ENCODE measurements around the gene DGKI.

The DGKI gene

GRCh38 chr7:137590071-137590755 is 256.6 kb downstream of the DGKI start:
- DNase-seq: no peak

DNA sequence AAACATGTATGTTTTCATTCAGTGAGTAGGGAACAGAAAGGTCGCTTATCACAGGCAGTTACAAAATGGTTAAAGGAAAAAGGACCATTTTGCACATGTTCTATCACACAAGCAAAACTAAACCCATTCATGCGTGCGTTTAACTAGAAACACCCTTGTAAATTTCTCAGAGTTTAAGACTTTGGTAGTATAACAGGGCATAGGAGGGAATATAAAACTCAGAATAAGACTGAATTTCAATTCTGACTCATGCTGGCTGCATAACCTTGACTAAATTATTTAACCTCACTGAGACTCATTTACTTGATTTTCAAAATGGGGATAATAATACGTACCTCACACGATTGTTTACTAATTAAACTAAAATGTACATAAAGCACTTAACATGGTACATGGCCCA is 259.4 kb downstream of the DGKI start:
- no peak for DNase-seq

GRCh38 chr7:137585591-137585990 is 261.2 kb downstream of the DGKI start:
- DNase-seq: no peak

DNA sequence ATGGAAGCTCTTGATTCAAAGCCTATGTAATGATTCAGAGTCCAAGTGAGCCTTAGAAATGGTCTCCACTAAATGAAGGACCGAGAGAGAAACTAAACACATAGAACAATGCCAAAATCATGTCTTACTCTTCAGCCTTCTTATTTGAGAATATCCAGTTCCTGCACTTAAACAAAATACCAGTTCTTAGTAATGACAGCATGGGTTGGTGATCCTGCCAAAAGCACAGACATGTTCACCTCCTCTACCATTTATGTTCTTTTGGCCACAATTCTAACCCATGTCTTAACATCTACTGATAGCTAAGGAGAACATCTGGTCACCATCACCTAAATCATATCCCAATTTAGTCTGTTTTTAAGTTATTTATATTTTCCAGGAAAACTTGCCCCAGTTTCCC is 263.6 kb downstream of the DGKI start:
- DNase-seq: no peak

GRCh38 chr7:137579913-137580640 is 266.7 kb downstream of the DGKI start:
- no peak for DNase-seq

DNA sequence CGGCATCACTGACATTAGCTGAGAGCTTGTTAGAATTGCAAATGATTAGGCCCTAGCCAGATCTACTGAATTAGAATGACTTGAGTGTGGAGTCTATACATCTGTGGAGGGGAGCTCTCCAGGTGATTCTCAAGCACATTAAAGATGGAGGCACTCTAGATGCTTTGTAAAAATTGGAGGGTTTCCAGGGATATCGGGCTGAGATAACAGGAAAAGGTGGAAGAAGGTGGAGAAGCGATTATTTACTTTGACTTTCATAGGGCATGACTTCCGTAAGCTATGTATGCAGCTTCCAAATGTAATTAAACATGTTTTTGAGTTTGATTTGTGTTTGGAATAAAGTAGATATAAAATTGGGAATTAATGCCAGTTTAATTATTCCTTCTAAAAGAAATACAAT is 268.2 kb downstream of the DGKI start:
- DNase-seq: no peak

GRCh38 chr7:137577184-137577583 is 269.6 kb downstream of the DGKI start:
- DNase-seq: no peak

DNA sequence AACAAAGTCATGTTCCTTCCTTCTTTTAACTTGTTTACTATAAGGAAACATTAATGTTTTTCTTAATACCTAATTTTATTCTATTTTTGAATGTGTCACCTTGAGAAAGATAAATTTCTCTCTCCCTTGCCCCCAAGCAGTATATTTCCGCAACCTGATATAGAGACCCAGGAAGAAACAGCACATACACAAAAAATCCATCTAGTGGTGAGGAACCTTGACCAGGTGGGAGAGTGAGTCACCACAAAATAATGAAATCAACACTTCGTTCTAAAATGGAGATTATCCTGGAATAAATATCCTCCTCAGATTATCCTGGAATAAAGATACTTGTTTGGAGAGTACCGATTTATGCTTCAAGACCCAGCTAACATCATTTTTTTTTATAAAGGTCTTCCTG is 270.3 kb downstream of the DGKI start:
- DNase-seq: no peak

DNA sequence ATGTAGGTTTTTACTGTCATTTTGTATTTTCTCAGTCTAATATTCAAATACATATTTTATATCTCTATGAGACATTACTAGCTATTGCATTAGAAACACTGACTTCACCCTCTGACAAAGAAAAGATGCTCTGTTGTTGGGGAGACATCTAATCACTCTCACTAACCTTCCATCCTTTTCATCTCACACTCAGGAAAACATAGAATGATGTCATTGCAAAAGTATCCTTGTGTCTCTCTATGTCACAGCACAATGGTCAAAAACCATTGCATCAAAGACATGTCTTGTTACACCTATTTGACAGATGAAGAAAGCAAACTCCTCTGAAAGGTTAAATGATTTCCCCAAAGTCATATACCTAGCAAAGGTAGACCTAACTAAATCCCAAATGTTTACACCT is 272.0 kb downstream of the DGKI start:
- no peak for DNase-seq

- no peak for DNase-seq
Measured at GRCh38 chr7:137572056-137572784, 274.6 kb downstream of the DGKI start.

GRCh38 chr7:137564677-137565076 is 282.1 kb downstream of the DGKI start:
- DNase-seq: no peak

DNA sequence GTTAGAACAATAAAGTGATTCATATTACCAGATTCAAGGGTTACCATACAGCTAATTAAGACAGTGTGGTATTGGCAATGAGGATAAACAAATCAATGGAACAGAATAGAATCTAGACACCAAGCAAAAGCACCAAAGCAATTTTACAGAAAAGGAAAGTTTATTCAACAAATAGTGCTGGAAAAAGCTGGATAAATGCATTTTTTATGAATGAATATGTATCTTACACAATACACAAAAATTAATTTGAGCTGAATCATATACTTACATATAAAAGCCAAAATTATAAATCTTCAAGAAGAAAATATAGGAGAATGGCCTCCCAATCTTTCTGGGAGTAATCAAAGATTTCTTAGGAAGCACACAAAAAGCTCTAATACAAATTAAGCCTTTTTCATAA is 282.8 kb downstream of the DGKI start:
- DNase-seq: no peak

DNA sequence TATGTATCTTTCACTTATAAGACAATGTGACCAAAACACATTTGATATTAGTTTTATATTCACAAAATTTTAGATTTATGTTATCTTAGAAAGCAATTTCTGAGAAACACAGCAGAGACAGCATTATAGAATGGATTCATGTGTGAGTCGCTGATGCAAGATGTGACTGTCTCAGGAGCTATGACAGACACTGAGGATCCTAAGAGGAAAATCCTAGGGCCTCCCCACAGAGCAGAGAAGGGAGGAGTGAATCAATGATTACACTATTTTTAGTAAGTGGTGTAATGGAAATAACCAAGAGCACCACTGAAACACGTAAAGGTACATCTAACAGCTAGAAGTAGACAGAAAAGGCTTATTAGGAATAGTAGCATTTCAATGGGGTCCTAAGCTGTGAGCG is 299.3 kb downstream of the DGKI start:
- no peak for DNase-seq

- no peak for DNase-seq
Measured at GRCh38 chr7:137546671-137547070, 300.1 kb downstream of the DGKI start.

DNA sequence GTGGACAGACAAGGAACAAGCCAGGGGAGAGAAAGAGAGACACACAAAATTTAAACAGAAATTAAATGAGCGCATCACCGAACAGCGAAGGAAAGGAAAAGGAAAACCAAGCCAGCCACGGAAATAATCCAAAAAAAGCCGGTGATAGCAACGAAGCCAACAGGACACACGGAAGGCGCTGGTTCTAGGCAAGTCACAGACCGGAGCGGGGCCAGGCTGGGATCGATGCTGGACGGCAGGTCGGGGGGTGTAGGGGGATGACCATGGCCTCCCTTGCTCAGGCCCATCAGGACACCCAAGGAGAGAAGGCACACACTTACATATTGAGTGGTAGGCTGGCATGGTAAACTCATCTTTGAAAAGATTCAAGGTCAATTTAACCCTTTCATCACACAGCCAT is 300.8 kb downstream of the DGKI start:
- DNase-seq: no peak

GRCh38 chr7:137545059-137545716 is 301.6 kb downstream of the DGKI start:
- no peak for DNase-seq

DNA sequence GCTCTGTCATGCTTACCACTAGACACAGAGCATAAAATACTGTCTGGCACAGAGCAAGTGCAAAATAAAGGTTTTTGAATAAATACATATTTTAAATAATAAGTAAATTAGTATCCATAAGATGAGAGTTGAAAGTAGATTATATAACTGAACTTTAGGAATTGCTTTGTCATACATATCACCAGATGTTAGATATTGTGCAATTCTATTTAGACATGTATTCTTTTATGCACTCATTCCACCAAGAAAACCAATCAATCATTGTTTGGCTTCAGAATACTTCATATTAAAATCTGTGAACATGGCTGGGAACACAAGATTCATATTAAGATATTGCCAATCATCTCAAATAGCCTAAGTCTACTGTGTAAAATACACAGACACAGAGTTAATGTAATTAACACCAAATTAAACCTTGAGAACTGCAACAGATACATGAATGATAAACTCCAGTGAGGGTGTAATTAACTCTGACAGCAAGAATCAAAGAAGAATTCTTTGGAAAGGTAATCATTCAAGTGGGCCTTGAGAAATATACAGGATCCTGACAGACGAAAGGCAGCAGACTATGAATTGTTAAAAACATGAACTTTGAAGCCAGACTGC is 302.2 kb downstream of the DGKI start:
- no peak for DNase-seq

DNA sequence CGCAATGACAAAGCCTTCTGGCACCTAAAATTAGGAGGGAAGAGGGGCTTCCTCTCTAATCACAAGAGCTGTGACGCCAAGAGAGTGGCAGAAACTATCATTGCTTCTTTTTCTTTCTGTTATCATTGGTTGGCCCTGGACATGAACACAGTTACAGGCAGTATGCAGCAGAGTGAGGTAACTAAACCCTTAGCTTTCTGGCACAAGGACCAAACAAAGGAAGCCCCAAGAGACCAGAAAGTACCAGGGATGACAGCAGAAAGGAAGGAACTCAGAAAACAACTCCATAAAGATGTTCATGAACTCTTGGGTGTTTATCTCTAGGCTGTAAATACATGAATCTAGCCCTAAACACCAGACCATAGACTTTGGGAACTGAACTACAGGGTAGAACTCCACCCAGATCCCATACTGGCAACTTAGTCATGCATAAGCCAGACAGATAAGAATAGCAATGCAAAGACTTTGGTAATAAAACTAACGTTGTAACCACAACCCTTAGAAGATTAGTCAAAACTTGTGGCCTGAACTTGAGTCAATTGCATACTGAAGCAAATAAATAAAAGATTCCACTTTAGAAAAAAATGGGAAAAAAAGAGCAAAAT is 307.6 kb downstream of the DGKI start:
- DNase-seq: no peak

DNA sequence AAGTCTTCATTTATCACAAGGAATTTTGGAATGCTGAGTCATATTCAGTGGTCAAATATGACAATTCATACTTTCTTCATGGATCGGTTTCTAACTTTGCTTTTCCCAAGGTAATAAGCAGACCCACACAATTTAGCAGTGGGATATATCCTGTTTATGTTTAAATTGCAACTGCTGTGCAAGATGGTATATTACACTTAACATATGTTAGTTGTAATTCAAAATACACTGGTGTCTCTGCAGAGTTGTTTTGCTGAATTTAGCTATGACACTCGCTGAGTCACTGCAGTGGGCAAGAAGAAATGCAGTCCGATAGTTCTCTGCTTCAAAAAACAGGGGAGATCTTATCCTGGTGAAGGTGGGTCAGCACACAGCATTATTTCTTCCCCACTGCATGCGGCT is 308.4 kb downstream of the DGKI start:
- no peak for DNase-seq

DNA sequence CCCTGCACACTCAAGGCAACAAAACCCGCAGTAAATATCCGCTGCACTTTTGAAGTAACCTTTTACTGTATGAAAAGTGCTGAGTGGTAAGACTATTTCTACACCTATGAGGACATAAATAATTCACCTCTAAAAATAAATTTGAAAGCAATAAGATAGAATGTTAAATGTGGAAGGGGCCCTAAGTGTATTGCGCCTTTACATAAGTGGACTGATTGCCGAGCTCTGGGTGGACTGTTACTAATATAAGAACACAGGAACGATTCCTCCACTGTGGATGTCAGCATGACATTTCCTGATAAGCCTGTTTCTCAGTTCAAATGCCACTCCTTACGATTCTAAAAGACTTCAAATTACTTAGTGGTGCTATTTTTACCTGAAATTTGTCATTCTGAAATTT is 311.2 kb downstream of the DGKI start:
- no peak for DNase-seq

GRCh38 chr7:137531671-137532070 is 315.1 kb downstream of the DGKI start:
- no peak for DNase-seq

DNA sequence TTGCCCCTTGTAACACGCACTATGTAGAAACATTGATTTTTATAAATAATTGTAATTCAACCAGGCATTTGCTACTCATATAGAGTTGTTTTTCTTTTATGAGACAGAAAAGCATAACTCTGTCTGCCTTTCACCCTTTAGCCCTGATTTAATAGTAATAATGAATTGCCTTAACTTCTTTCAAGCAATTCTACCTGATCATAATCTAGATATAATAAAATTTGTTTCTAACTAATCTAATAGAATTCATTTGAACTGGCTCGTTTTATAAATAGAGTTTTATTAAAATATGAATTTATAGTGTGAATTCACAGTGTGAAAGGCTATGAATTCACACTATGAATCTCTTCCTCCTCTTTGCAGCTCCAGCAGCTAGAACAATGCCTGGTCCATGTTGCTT is 319.1 kb downstream of the DGKI start:
- no peak for DNase-seq

- no peak for DNase-seq
Measured at GRCh38 chr7:137523171-137523570, 323.6 kb downstream of the DGKI start.
